ENCODE measurements around the gene CNOT11.
"Not testable (repeated sequence)": the region's sequence is repeated elsewhere in the genome, so short reads cannot be mapped to it uniquely, and the experiment has no call there.

CNOT11 gene

GRCh38 chr2:101245468-101245867 lies 7.2 kb upstream of the CNOT11 start:
- not testable (repeated sequence) for DNase-seq (ENCODE audit: low spot score)

GRCh38 chr2:101248756-101249155 lies 3.9 kb upstream of the CNOT11 start:
- DNase-seq (ENCODE audit: low spot score): not testable (repeated sequence)

GRCh38 chr2:101249826-101250225 lies 2.9 kb upstream of the CNOT11 start:
- no peak for DNase-seq (ENCODE audit: low spot score)

- DNase-seq (ENCODE audit: low spot score): not testable (repeated sequence)
These were observed 1.4 kb upstream of the CNOT11 start for GRCh38 chr2:101251246-101251781.

- no peak for DNase-seq (ENCODE audit: low spot score)
These were observed 760 bp upstream of the CNOT11 start for GRCh38 chr2:101251844-101252407.

- peak; percentile 60 for DNase-seq (ENCODE audit: low spot score)
These were observed 472 bp downstream of the CNOT11 start for GRCh38 chr2:101253013-101253702.

- DNase-seq (ENCODE audit: low spot score): peak; percentile 12
These were observed 1.2 kb downstream of the CNOT11 start for GRCh38 chr2:101253703-101254450.

GRCh38 chr2:101255501-101255900 lies 2.8 kb downstream of the CNOT11 start:
- no peak for DNase-seq (ENCODE audit: low spot score)

- DNase-seq (ENCODE audit: low spot score): no peak
These were observed 3.6 kb downstream of the CNOT11 start for GRCh38 chr2:101256316-101256715.

GRCh38 chr2:101258804-101259203 lies 6.1 kb downstream of the CNOT11 start:
- no peak for DNase-seq (ENCODE audit: low spot score)

GRCh38 chr2:101262142-101262541 lies 9.5 kb downstream of the CNOT11 start:
- no peak for DNase-seq (ENCODE audit: low spot score)

GRCh38 chr2:101263377-101263800 lies 10.7 kb downstream of the CNOT11 start:
- DNase-seq (ENCODE audit: low spot score): no peak

GRCh38 chr2:101264360-101264939 lies 11.8 kb downstream of the CNOT11 start:
- DNase-seq (ENCODE audit: low spot score): no peak

- no peak for DNase-seq (ENCODE audit: low spot score)
These were observed 13.3 kb downstream of the CNOT11 start for GRCh38 chr2:101265893-101266499.

GRCh38 chr2:101267671-101268656 lies 15.3 kb downstream of the CNOT11 start:
- DNase-seq (ENCODE audit: low spot score): no peak

GRCh38 chr2:101270700-101271259 lies 18.1 kb downstream of the CNOT11 start:
- no peak for DNase-seq (ENCODE audit: low spot score)

GRCh38 chr2:101272045-101272784 lies 19.5 kb downstream of the CNOT11 start:
- no peak for DNase-seq (ENCODE audit: low spot score)

- DNase-seq (ENCODE audit: low spot score): no peak
These were observed 20.4 kb downstream of the CNOT11 start for GRCh38 chr2:101273056-101273455.

- no peak for DNase-seq (ENCODE audit: low spot score)
These were observed 21.5 kb downstream of the CNOT11 start for GRCh38 chr2:101274142-101274541.

GRCh38 chr2:101277111-101277510 lies 24.4 kb downstream of the CNOT11 start:
- DNase-seq (ENCODE audit: low spot score): no peak

Measured in hematopoietic multipotent progenitor cell treated with erythropoietin and hydrocortisone succinate and interleukin-3 and kit ligand, for 15 days (in vitro differentiated cells).